Right atrium auricular region (tissue), 2 donors: ENCODE measurements around the gene KIRREL1. TPM values are rescaled to one million over a fixed set of nuclear protein-coding genes. Genes with fewer than 3 reads are reported as not detected.
A peak's percentile ranks its signal among the peaks of the same experiment; 100 is the strongest.

ENCODE experiments used
- DNase-seq: peaks from one replicate; pipeline ENCODE4 v3.0.0-alpha.2; 2019; ENCODE audit warnings: low spot score
- H3K27ac ChIP-seq, 2 donors: fragments of 200-600 bp; sonication (generic); 1 replicate in 1 of 2; 2 replicates in 1 of 2; pipeline ENCODE4 v1.5.1; 2016 to 2019
- H3K27me3 ChIP-seq, 2 donors: fragments of 200-600 bp; sonication (generic); one replicate each; pipeline versions ENCODE4 v1.5.1 to v1.6.0; 2017 to 2019
- H3K36me3 ChIP-seq: fragments of 200-600 bp; sonication (generic); one replicate; pipeline ENCODE4 v1.5.1; 2016
- H3K4me1 ChIP-seq, 2 donors: fragments of 200-600 bp; sonication (generic); one replicate each; pipeline versions ENCODE4 v1.5.1 to v1.6.0; 2017 to 2019
- H3K4me3 ChIP-seq, 2 donors: fragments of 200-600 bp; sonication (generic); 1 replicate in 1 of 2; 2 replicates in 1 of 2; pipeline ENCODE4 v1.5.1; 2017 to 2019; ENCODE audit warnings: mild to moderate bottlenecking in 1 of 2, moderate library complexity in 1 of 2
- H3K9me3 ChIP-seq, 2 donors: fragments of 200-600 bp; sonication (generic); one replicate each; pipeline ENCODE4 v1.5.1; 2019
- total RNA-seq, 2 donors: library from RNA; depleted of rRNA; stranded (reverse); fragments of >200 nt; gene quantifications; one replicate each; pipeline ENCODE4 v1.1.0, GENCODE V29; 2016
- TF ChIP-seq, protein P1 (sequence below), 2 donors: fragments of 200-600 bp; sonication (generic); IDR thresholded peaks; one replicate each; pipeline ENCODE4 v1.5.1; 2019; ENCODE audit warnings: antibody characterized with exemption in 2 of 2

KIRREL1 gene
- total RNA-seq, 2 donors from 2014 or later: 12.3 to 21.9 TPM

DNA sequence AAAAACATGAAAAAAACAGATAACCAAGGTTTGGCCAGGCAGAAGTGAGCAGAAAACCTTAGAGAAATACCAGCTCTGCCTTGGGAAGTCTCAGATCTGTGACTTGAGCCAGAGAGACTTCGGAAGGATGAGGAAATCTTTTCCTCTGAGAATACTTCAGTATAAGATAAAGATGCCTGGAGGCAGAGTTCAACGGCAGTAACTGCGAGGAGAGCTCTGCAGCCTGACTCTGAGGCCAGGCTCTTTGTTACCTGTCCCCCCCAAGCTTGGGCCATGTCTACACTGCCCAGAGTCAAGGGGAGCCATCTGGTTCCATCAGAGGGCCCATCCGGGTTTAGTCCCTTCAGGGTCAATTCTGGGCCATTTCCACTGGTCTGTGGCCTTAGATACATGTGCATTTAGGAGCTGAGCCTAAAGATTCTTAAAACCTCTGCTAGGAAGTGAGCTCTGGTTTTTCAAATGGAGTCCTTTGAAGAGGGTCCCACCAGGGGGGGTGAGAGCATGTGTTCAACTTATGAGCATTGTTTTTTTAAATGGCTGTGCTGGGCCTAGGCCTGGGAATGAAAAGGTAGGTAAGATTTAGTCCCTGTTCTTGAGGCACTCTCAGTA, 8.7 kb downstream of the KIRREL1 start:
- H3K27me3 ChIP-seq: no peaks in the 10 kb centered on the region
- TF ChIP-seq, protein P1, sequence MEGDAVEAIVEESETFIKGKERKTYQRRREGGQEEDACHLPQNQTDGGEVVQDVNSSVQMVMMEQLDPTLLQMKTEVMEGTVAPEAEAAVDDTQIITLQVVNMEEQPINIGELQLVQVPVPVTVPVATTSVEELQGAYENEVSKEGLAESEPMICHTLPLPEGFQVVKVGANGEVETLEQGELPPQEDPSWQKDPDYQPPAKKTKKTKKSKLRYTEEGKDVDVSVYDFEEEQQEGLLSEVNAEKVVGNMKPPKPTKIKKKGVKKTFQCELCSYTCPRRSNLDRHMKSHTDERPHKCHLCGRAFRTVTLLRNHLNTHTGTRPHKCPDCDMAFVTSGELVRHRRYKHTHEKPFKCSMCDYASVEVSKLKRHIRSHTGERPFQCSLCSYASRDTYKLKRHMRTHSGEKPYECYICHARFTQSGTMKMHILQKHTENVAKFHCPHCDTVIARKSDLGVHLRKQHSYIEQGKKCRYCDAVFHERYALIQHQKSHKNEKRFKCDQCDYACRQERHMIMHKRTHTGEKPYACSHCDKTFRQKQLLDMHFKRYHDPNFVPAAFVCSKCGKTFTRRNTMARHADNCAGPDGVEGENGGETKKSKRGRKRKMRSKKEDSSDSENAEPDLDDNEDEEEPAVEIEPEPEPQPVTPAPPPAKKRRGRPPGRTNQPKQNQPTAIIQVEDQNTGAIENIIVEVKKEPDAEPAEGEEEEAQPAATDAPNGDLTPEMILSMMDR (IDR thresholded peaks at IDR 0.05): no peak
- no peak overlapping the region for H3K4me3 ChIP-seq
- peak overlapping the region; percentile 47 to 70 for H3K27ac ChIP-seq
- H3K36me3 ChIP-seq: no peaks in the 10 kb centered on the region
- no peaks in the 10 kb centered on the region for H3K9me3 ChIP-seq
- DNase-seq: no peak
- H3K4me1 ChIP-seq: peaks cover 0 to 93% of the 10 kb centered on the region in 2 donors

DNA sequence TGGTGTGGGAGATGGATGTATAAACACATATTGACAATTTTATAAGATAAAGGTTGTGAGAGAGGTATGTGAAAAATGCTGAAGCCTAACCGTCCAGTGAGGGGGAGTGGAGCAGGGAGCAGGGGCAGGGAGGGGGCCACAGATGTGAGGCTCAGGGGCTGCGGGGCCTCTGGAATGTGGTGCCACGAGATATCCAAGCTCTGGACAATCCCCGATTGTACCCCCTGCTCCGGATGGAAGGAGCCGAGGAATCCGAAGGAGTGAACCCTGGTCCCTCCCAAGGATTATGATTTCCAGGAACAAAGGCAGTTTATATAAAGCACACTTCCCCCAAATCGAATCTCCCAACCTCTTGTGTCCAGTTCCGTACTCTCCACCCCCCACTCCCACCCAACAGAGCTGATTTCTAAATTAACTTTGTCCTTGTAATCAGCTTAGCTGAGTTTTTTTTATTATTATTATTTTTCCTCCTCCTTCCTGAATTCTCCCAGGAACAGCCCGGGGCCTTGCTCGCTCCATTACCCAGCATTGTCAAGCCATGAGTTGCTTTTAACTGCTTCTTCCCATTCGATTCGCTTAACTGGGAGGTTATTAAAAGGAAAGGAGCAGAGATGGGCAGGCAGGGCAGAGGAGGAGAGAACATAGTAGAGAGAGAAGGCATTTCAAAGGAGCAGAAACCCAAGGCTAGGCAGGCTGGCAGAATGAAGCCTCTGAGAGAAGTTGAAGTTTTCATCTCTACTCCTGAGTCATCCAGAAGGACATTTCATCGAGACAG, 9.4 kb downstream of the KIRREL1 start:
- TF ChIP-seq, protein P1 (IDR thresholded peaks at IDR 0.05): no peak
- Histone ChIP-seq H3K4me1 (peaks cover 0 to 99% of the 10 kb centered on the region in 2 donors), H3K27me3 (no peaks in the 10 kb centered on the region), H3K9me3 (no peaks in the 10 kb centered on the region), H3K4me3 (no peak overlapping the region), H3K36me3 (no peaks in the 10 kb centered on the region), H3K27ac (peak overlapping the region; percentile 47 to 70)
- no peak for DNase-seq

- peaks cover 0 to 100% of the 10 kb centered on the region in 2 donors for H3K4me1 ChIP-seq
- H3K4me3 ChIP-seq: no peak overlapping the region
- no peaks in the 10 kb centered on the region for H3K27me3 ChIP-seq
- no peaks in the 10 kb centered on the region for H3K9me3 ChIP-seq
- TF ChIP-seq, protein P1 (IDR thresholded peaks at IDR 0.05): no peak
- peak overlapping the region; percentile 47 to 70 for H3K27ac ChIP-seq
- H3K36me3 ChIP-seq: no peaks in the 10 kb centered on the region
- DNase-seq: no peak
These were observed 10.0 kb downstream of the KIRREL1 start for GRCh38 chr1:158003406-158003800.

- Histone ChIP-seq H3K4me3 (no peak overlapping the region), H3K36me3 (no peaks in the 10 kb centered on the region), H3K27ac (peak overlapping the region in 1 of 2 donors; percentile 56), H3K9me3 (no peaks in the 10 kb centered on the region), H3K27me3 (no peaks in the 10 kb centered on the region), H3K4me1 (peaks cover 0 to 99% of the 10 kb centered on the region in 2 donors)
- TF ChIP-seq, protein P1 (IDR thresholded peaks at IDR 0.05): no peak
- DNase-seq: no peak
These were observed 11.8 kb downstream of the KIRREL1 start for GRCh38 chr1:158005224-158005623.

GRCh38 chr1:158007180-158007579, 13.7 kb downstream of the KIRREL1 start:
- Histone ChIP-seq H3K36me3 (no peaks in the 10 kb centered on the region), H3K27ac (peak overlapping the region; percentile 78 to 84), H3K27me3 (no peaks in the 10 kb centered on the region), H3K4me1 (peaks cover 0 to 98% of the 10 kb centered on the region in 2 donors), H3K4me3 (no peak overlapping the region), H3K9me3 (no peaks in the 10 kb centered on the region)
- no peak for DNase-seq
- TF ChIP-seq, protein P1 (IDR thresholded peaks at IDR 0.05): no peak
